GM12878 (cell line): ENCODE measurements around the gene HMGXB3. TPM values are rescaled to one million over a fixed set of nuclear protein-coding genes. Genes with fewer than 3 reads are reported as not detected.

ENCODE experiments used
- BACH1 ChIP-seq: fragments of 450-650 bp; IDR thresholded peaks from 2 replicates; pipeline ENCODE4 v1.6.1; 2017; ENCODE audit warnings: mild to moderate bottlenecking, borderline replicate concordance
- DPF2 ChIP-seq: fragments of 450-650 bp; IDR thresholded peaks from 2 replicates; pipeline ENCODE4 v1.6.1; 2017; ENCODE audit warnings: mild to moderate bottlenecking
- EZH2 ChIP-seq: IDR thresholded peaks from 2 replicates; pipeline ENCODE4 v1.6.1; 2012; ENCODE audit warnings: low read depth, mild to moderate bottlenecking, control low read depth, inconsistent platforms, low read length, borderline replicate concordance; ENCODE audit not compliant: control insufficient read depth
- GATAD2B ChIP-seq: fragments of 450-650 bp; conservative IDR thresholded peaks from 2 replicates; pipeline ENCODE4 v1.6.1; 2017; ENCODE audit warnings: low read depth, mild to moderate bottlenecking, moderate library complexity
- HCFC1 ChIP-seq: fragments of 150-350 bp; IDR thresholded peaks from 2 replicates; pipeline ENCODE4 v1.6.1; 2014; ENCODE audit warnings: low read length
- LARP7 ChIP-seq: fragments of 450-650 bp; IDR thresholded peaks from 2 replicates; pipeline ENCODE4 v1.6.1; 2017; ENCODE audit warnings: mild to moderate bottlenecking
- POLR2AphosphoS5 ChIP-seq: IDR thresholded peaks from 2 replicates; pipeline ENCODE4 v1.6.1; 2011; ENCODE audit warnings: mild to moderate bottlenecking, low read length, inconsistent platforms
- RCOR1 ChIP-seq: conservative IDR thresholded peaks from 2 replicates; pipeline ENCODE4 v1.6.1; 2012; ENCODE audit warnings: low read depth, low read length, improper control_type of control experiment
- SMAD5 ChIP-seq: IDR thresholded peaks from 2 replicates; pipeline ENCODE4 v1.6.1; 2016; ENCODE audit warnings: antibody characterized with exemption, low read depth
- SP1 ChIP-seq: IDR thresholded peaks from one replicate; pipeline ENCODE4 v1.6.1; 2011; ENCODE audit warnings: low read depth, low read length
- STAT1 ChIP-seq: fragments of 450-650 bp; conservative IDR thresholded peaks from 2 replicates; pipeline ENCODE4 v1.6.1; 2014; ENCODE audit warnings: antibody characterized with exemption, mild to moderate bottlenecking
- TAF1 ChIP-seq: IDR thresholded peaks from 2 replicates; pipeline ENCODE4 v1.6.1; 2011; ENCODE audit warnings: mild to moderate bottlenecking, low read depth, low read length, borderline replicate concordance
- TCF7 ChIP-seq: IDR thresholded peaks from 2 replicates; pipeline ENCODE4 v1.6.1; 2014; ENCODE audit warnings: antibody characterized with exemption, borderline replicate concordance
- ZNF384 ChIP-seq: IDR thresholded peaks from 2 replicates; pipeline ENCODE4 v1.6.1; 2012; ENCODE audit warnings: low read depth, mild to moderate bottlenecking, low read length, improper control_type of control experiment, borderline replicate concordance
- ZSCAN29 ChIP-seq: fragments of 450-650 bp; IDR thresholded peaks from 2 replicates; pipeline ENCODE4 v1.6.1; 2017; ENCODE audit warnings: mild to moderate bottlenecking, moderate library complexity
- ZZZ3 ChIP-seq: IDR thresholded peaks from 2 replicates; pipeline ENCODE4 v1.6.1; 2011; ENCODE audit warnings: low read depth; ENCODE audit not compliant: control insufficient read depth, insufficient read length
- polyA plus RNA-seq, 11 experiments: library from polyadenylated mRNA; depleted of rRNA in 4 of 11; unstranded in 6 of 11; stranded (reverse) in 5 of 11; fragments of >200 nt; fragmentation: Nextera tagmentation in 4 of 11; fragmentation: Illumina TruSeq in 1 of 11; extraction: Ambion mirVana in 4 of 11; extraction: Trizol in 1 of 11; gene quantifications; 1 replicate in 1 of 11; 2 replicates in 10 of 11; pipeline versions ENCODE4 v1.2.1 to v1.2.3, GENCODE V29; 2011 to 2016; ENCODE audit warnings: inconsistent platforms in 2 of 11, missing spikeins in 2 of 11, low read depth in 1 of 11
- total RNA-seq, 4 experiments: library from RNA; depleted of rRNA in 3 of 4; stranded (reverse); fragments of >200 nt in 3 of 4; fragmentation: Illumina TruSeq in 1 of 4; extraction: Trizol in 1 of 4; gene quantifications; 2 replicates each; pipeline versions ENCODE4 v1.2.1 to v1.2.3, GENCODE V29; 2013 to 2021
- TF ChIP-seq, protein P1 (sequence below): fragments of 150-350 bp; IDR thresholded peaks from 2 replicates; pipeline ENCODE4 v1.6.1; 2014; ENCODE audit warnings: mild to moderate bottlenecking, low read depth, low read length
- TF ChIP-seq, protein P2 (sequence below): fragments of 450-650 bp; conservative IDR thresholded peaks from 2 replicates; pipeline ENCODE4 v1.6.1; 2017; ENCODE audit warnings: mild to moderate bottlenecking, moderate library complexity
- TF ChIP-seq, protein P3 (sequence below): fragments of 450-650 bp; IDR thresholded peaks from 2 replicates; pipeline ENCODE4 v1.6.1; 2018; ENCODE audit warnings: borderline replicate concordance, mild to moderate bottlenecking; ENCODE audit not compliant: partially characterized antibody
- TF ChIP-seq, protein P4 (sequence below): IDR thresholded peaks from 2 replicates; pipeline ENCODE4 v1.6.1; 2012; ENCODE audit warnings: low read depth, low read length, improper control_type of control experiment
- TF ChIP-seq, protein P5 (sequence below), 3 experiments: IDR thresholded peaks in 2 of 3; conservative IDR thresholded peaks in 1 of 3; 2 replicates each; pipeline ENCODE4 v1.5.1; 2011; ENCODE audit warnings: low read depth in 3 of 3, low read length in 3 of 3, mild to moderate bottlenecking in 3 of 3, control low read depth in 2 of 3, moderate library complexity in 2 of 3, inconsistent platforms in 1 of 3, mixed read lengths in 1 of 3; ENCODE audit not compliant: control insufficient read depth in 2 of 3, insufficient read depth in 1 of 3; ENCODE audit errors: extremely low read depth in 1 of 3

Gene HMGXB3
- total and polyA plus RNA-seq, 10 of the 15 experiments (the other 5 are each of a cell fraction or from before 2014, with no cell fraction given): 1.00 to 42.2 (median 28.1) TPM

- TF ChIP-seq, protein P1, sequence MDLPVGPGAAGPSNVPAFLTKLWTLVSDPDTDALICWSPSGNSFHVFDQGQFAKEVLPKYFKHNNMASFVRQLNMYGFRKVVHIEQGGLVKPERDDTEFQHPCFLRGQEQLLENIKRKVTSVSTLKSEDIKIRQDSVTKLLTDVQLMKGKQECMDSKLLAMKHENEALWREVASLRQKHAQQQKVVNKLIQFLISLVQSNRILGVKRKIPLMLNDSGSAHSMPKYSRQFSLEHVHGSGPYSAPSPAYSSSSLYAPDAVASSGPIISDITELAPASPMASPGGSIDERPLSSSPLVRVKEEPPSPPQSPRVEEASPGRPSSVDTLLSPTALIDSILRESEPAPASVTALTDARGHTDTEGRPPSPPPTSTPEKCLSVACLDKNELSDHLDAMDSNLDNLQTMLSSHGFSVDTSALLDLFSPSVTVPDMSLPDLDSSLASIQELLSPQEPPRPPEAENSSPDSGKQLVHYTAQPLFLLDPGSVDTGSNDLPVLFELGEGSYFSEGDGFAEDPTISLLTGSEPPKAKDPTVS: peak; percentile 66; the same call in 1 of the 2 replicates
- TF ChIP-seq ZNF384 (no peak), GATAD2B (peak; percentile 97; the same call in 1 of the 2 replicates), EZH2 (no peak), TCF7 (no peak), POLR2AphosphoS5 (peak; percentile 95), DPF2 (no peak; the same call in 1 of the 2 replicates), BACH1 (peak; percentile 100; the same call in 1 of the 2 replicates), LARP7 (peak; percentile 83; the same call in 1 of the 2 replicates), STAT1 (no peak), RCOR1 (no peak), ZSCAN29 (no peak; the same call in 1 of the 2 replicates), SP1 (peak; percentile 30), SMAD5 (peak; percentile 69; the same call in 1 of the 2 replicates), HCFC1 (peak; percentile 85), ZZZ3 (no peak), TAF1 (peak; percentile 77; the same call in 1 of the 2 replicates)
- TF ChIP-seq, protein P2, sequence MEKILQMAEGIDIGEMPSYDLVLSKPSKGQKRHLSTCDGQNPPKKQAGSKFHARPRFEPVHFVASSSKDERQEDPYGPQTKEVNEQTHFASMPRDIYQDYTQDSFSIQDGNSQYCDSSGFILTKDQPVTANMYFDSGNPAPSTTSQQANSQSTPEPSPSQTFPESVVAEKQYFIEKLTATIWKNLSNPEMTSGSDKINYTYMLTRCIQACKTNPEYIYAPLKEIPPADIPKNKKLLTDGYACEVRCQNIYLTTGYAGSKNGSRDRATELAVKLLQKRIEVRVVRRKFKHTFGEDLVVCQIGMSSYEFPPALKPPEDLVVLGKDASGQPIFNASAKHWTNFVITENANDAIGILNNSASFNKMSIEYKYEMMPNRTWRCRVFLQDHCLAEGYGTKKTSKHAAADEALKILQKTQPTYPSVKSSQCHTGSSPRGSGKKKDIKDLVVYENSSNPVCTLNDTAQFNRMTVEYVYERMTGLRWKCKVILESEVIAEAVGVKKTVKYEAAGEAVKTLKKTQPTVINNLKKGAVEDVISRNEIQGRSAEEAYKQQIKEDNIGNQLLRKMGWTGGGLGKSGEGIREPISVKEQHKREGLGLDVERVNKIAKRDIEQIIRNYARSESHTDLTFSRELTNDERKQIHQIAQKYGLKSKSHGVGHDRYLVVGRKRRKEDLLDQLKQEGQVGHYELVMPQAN: peak; percentile 83
- TF ChIP-seq, protein P3, sequence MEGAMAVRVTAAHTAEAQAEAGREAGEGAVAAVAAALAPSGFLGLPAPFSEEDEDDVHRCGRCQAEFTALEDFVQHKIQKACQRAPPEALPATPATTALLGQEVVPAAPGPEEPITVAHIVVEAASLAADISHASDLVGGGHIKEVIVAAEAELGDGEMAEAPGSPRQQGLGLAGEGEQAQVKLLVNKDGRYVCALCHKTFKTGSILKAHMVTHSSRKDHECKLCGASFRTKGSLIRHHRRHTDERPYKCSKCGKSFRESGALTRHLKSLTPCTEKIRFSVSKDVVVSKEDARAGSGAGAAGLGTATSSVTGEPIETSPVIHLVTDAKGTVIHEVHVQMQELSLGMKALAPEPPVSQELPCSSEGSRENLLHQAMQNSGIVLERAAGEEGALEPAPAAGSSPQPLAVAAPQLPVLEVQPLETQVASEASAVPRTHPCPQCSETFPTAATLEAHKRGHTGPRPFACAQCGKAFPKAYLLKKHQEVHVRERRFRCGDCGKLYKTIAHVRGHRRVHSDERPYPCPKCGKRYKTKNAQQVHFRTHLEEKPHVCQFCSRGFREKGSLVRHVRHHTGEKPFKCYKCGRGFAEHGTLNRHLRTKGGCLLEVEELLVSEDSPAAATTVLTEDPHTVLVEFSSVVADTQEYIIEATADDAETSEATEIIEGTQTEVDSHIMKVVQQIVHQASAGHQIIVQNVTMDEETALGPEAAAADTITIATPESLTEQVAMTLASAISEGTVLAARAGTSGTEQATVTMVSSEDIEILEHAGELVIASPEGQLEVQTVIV: peak; percentile 50
- TF ChIP-seq, protein P4, sequence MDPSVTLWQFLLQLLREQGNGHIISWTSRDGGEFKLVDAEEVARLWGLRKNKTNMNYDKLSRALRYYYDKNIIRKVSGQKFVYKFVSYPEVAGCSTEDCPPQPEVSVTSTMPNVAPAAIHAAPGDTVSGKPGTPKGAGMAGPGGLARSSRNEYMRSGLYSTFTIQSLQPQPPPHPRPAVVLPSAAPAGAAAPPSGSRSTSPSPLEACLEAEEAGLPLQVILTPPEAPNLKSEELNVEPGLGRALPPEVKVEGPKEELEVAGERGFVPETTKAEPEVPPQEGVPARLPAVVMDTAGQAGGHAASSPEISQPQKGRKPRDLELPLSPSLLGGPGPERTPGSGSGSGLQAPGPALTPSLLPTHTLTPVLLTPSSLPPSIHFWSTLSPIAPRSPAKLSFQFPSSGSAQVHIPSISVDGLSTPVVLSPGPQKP: peak; percentile 79
- TF ChIP-seq, protein P5, sequence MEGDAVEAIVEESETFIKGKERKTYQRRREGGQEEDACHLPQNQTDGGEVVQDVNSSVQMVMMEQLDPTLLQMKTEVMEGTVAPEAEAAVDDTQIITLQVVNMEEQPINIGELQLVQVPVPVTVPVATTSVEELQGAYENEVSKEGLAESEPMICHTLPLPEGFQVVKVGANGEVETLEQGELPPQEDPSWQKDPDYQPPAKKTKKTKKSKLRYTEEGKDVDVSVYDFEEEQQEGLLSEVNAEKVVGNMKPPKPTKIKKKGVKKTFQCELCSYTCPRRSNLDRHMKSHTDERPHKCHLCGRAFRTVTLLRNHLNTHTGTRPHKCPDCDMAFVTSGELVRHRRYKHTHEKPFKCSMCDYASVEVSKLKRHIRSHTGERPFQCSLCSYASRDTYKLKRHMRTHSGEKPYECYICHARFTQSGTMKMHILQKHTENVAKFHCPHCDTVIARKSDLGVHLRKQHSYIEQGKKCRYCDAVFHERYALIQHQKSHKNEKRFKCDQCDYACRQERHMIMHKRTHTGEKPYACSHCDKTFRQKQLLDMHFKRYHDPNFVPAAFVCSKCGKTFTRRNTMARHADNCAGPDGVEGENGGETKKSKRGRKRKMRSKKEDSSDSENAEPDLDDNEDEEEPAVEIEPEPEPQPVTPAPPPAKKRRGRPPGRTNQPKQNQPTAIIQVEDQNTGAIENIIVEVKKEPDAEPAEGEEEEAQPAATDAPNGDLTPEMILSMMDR (IDR thresholded peaks at IDR 0.05 in 2 of 3, conservative IDR thresholded peaks at IDR 0.05 in 1 of 3; ENCODE audit: control insufficient read depth in 2 of 3, extremely low read depth in 1 of 3, insufficient read depth in 1 of 3, low read depth in 3 of 3, low read length in 3 of 3): no peak
These were observed at the start of gene HMGXB3, which contains the start of gene TIGD6 (continued) for GRCh38 chr5:150000256-150000989.
